Upper lobe of left lung (tissue), 4 donors: ENCODE data around the gene SPOCK3.

Experiments used
- CTCF ChIP-seq, 6 experiments: fragments of 450-650 bp in 4 of 6; fragments of 200-600 bp in 2 of 6; sonication (generic) in 2 of 6; IDR thresholded peaks; one replicate each; pipeline ENCODE4 v1.5.1; 2016 to 2019; ENCODE audit warnings: antibody characterized with exemption in 6 of 6
- EP300 ChIP-seq, 4 donors: sonication (generic); formaldehyde crosslinking; IDR thresholded peaks; one replicate each; pipeline ENCODE4 v1.5.1; 2017; ENCODE audit warnings: antibody characterized with exemption in 4 of 4, control low read depth in 2 of 4
- POLR2A ChIP-seq, 4 donors: fragments of 450-650 bp; IDR thresholded peaks; one replicate each; pipeline ENCODE4 v1.5.1; 2016 to 2017; ENCODE audit warnings: antibody characterized with exemption in 4 of 4, mild to moderate bottlenecking in 2 of 4
- POLR2AphosphoS5 ChIP-seq, 2 donors: sonication (generic); formaldehyde crosslinking; IDR thresholded peaks; one replicate each; pipeline ENCODE4 v1.5.1; 2017; ENCODE audit warnings: antibody characterized with exemption in 2 of 2

DNA sequence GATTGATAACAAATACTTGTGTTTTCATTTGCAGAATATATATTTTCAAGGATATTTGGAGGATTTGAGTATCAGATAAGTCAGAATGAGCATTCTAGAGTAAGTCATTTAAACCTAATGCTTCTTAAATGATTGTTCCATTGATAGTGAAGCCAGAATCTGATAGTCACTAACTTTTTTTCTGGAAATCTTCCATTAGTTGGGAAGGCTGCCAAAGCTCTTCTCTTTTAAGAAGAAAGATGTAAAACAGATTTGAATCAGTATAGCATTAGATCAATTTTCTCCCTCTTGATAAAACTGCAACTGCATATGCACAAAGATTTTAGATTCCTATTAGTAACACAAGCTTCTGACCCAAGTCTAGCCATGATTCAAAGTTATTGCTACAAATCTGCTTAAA lies 256.7 kb downstream of the SPOCK3 start:
- TF ChIP-seq CTCF (IDR thresholded peaks at IDR 0.05) = no peak
- no peak for TF ChIP-seq POLR2A (IDR thresholded peaks at IDR 0.05)
- TF ChIP-seq EP300 (IDR thresholded peaks at IDR 0.05) = no peak
- TF ChIP-seq POLR2AphosphoS5 (IDR thresholded peaks at IDR 0.05) = no peak
